HG03469 (cell line): Measurements from ENCODE around the gene MRPL23.

Experiments used
- ATAC-seq: cut with Tn5 transposase; IDR thresholded peaks from one replicate; pipeline ENCODE4 v1.9.1; 2021; ENCODE audit warnings: mild to moderate bottlenecking, moderate library complexity, moderate number of reproducible peaks; ENCODE audit not compliant: unreplicated experiment

The MRPL23 gene

GRCh38 chr11:1946812-1947484, at the start of gene MRPL23:
Gene MRPL23, plus strand, starts transcription at chr11:1947332. Its CDS starts 31 bp downstream, at chr11:1947363.
- no peak for ATAC-seq

DNA sequence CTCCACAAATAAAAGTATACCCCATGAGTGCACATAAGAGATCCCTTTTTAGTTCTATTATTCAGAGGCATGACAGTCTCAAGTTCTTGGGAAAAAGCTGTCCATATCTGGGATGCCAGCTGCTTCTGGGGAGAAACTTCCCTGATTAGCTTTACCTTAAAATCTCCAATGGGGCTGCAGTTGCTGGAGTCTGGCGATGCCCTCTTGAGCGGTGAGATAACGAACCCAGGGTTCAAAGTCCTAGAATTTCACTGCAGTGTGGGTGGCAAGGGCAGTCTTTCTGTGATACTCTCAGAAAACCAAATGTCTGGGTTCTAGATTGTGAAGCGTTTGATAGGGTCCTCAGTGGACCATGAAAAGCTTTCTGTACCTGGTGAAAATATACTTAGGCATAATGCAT, 48.0 kb upstream of the MRPL23 start:
- ATAC-seq = no peak

- no peak for ATAC-seq
These were observed 47.4 kb upstream of the MRPL23 start for GRCh38 chr11:1899686-1900085.

DNA sequence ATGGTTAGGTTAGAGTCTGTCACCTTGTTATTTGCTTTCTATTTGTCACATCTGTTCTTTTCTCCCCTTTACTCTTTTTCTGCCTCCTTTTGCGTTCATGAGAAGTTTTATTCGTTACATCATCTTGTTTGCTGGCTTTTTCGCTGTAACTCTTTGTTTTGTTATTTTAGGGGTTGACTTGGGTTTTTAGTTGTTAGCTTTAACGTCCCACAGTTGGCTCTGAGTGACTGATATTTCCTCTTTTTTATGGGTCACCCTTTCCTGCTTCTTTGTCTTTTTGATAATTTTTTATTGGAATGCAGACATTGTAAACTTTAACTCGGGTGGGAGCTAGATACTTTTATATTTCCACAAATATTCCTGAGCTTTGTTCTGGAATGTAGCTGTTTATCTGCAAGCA, 41.0 kb upstream of the MRPL23 start:
- ATAC-seq = no peak

- no peak for ATAC-seq
These were observed 40.3 kb upstream of the MRPL23 start for GRCh38 chr11:1906611-1907423.

DNA sequence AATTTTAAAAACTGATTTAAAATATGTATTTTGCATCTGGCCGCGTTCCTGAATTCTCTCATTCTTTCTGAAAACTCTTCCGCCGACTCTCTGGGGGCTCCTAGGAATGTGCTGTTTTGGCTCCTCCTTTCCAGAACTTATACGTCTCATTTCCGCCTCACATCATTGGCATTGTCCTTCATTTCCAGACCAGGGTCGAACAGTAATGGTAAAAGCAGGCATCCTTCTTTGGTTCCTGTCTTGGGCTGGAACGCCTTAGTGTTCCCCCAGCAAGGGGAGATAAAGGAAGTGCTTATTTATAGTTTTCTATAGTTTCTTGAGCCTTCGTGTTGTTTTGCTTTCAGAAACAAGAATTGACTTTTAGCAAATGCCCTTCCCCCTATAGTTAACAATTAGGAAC, 38.5 kb upstream of the MRPL23 start:
- ATAC-seq = no peak

DNA sequence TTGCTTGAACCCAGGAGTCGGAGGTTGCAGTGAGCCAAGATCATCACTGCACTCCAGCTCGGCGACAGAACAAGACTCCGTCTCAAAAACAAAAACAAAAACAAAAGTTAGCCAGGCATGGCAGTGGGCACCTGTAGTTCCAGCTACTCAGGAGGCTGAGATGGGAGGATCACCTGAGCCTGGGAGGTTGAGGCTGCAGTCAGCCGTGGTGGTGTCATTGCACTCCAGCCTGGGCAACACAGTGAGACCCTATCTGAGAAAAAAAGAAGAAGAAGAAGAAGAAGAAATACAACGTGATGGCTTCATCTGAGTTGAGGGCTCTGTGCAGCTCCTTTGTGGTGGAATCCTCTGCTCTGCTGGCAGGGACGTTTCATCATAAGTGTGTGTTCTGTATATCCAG, 37.6 kb upstream of the MRPL23 start:
- ATAC-seq = no peak

GRCh38 chr11:1912289-1912878, 34.7 kb upstream of the MRPL23 start:
- ATAC-seq = no peak

DNA sequence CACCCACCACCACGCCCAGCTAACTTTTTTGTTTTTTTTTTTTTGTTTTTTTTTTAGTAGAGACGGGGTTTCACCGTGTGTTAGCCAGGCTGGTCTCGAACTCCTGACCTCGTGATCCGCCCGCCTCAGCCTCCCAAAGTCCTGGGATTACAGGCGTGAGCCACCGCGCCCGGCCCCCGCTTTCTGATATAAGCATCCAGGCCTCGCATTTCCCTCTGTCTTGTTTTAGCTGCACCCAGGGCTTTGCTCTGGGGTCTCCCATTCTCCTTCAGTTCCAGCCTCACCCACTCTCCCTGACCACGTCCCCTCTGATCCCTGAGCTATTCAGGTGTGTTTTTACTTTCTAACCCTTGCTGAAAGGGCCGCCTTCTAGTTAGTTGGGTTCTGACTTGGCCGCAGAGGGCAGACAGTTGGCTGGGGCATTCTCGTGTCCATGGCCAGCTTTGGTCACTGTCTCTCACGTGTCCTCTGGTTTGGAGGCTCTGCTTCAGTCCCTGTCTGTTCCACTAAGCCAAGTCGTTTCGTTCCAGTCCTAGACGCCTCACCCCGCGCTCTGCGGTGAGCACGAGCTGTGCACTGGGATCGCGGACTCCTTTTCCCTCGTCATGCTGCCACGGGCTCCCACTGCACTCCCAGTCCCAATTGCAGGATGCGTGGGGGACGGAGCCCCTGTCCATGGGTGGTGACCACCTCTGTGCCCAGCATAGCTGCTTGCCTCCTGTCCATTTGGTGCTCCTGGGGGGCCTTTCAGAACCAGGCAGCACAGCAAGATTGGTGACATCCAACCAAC, 33.7 kb upstream of the MRPL23 start:
- no peak for ATAC-seq

DNA sequence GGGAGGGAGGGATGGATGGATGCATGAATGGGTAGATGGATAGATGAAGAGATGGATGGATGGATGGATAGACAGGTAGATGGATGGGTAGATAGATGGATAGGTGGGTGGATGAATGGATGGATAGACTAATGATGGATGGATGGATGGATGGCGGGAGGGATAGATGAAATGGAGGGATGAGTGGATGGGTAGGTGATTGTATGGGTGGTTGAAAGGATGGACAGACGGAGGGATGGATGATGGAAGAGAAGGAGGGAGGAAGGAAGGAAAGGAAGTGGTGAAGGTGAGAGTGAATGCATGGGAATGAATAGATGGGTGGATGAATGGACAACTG, 31.4 kb upstream of the MRPL23 start:
- no peak for ATAC-seq

GRCh38 chr11:1916132-1916985, 30.8 kb upstream of the MRPL23 start:
- ATAC-seq = no peak

GRCh38 chr11:1916986-1917522, 30.1 kb upstream of the MRPL23 start:
- no peak for ATAC-seq

GRCh38 chr11:1917523-1918435, 29.4 kb upstream of the MRPL23 start:
- no peak for ATAC-seq

DNA sequence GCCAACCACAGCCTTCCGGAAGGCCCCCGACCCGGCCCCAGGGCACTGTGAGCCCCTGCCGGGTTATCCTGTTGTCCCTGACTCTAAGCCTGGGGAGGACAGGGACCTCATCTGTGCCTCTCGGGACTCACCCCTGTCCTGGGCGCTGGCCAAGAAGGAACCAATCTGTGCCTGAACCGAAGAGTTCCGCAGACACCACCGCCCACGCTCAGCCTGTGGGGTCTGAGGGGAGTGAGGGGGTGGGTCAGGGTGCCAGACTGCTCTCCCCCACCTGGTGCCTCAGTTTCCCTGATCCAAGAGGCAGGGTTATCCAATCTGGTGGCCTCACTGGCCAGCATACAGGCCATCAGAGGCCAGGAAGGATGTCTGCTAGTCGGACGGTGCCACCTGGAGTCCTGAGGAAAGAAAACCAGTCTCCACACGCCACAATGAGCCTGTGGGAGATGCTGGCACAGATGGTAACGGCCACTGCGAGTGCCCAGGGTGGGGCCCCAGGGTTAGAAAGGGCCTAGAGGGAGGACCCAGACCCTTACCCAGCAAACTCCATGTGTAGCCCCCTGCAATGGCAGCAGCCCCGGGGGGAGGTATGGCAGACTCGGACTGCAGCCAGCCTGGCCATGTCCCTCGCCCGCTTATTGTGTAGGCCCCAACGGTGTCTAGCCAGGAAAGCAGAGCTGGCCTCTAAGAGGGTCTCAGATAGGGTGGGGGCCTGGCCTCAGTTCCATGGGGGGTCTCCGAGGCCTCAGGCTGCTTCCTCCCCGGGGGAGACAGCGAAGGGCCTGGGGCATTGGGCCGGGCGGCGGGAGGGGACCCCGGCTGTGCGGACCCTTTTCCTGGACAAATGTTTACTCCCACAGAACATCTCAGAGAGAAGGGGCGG, 28.5 kb upstream of the MRPL23 start:
- no peak for ATAC-seq

DNA sequence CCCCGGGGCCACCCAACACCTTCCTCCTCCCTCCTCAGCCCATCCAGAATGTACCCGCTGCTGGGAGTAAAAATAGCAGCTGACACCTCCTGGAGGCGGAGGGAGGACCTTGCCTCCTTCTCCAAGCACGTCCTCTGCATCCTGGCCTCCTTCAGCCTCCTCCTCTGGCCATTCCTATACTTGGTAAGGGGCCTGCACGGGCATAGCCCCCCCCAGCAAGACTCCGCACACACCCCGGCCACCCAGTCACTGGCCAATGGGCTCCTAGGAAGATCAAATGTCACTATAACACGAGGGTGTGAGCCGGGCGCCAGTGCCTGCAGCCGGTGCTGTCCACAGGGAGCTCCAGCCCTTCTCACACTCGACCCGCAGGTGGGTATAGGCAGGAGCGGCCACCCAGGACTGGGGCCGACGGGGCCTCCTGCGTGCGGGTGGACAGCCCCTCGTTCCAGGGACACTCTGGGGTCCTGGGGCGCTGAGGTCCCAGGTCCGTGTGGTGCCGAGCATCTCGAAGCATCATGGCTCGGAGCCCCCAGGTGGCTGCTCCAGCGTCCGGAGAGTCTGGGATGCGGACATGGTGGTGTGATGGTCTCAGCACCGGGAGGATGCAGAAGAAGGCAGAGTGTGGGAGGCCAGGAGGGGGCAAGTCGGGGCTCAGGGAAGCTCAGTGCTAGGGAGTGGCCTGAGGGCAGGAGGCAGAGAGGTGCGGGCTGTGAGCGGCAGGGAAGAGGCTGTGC, 27.6 kb upstream of the MRPL23 start, which contains the start of gene TNNT3:
TSS of gene TNNT3 (plus strand) at position 313 of the 737 bp plus-strand sequence. CDS start 3,172 bp downstream, outside the sequence.
- no peak for ATAC-seq

DNA sequence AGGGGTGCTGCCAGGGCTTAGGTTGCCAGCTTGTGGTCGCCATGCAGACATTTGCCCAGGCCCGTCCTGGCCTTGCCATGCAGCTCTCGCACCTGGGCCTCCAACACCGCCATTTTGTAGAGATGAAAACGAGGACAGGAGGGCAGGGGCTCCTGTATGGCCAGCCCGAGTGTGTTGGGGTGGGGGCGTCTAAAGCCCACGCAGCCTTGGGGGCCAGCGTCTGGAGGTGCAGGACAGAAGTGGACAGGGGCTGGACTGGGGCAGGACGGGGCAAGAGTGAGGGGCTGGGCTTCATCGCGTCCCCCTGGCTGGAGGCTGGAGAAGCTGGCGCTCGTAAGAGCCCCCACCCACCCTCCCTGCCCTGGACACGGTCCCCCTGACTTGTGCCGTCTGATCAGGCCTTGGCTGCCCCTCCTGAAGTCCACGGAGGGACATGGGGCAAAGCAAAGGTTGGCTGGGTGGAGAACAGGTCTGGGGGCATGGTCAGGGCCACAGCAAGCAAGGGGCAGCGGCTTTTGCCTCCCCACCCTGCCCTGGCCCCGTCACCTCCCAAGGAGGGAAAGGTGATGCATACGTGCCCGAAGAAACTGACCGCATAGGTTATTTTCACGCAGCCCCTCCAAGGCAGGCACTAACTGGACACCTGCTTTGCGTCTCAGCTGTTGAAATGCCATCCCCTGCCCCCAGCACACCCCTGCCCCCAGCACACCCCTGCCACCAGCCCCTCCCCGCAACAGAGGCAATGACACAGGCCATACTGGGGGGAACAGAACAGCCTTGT, 26.8 kb upstream of the MRPL23 start:
- ATAC-seq = no peak
